ENCODE data around the gene CISD3.

The CISD3 gene

DNA sequence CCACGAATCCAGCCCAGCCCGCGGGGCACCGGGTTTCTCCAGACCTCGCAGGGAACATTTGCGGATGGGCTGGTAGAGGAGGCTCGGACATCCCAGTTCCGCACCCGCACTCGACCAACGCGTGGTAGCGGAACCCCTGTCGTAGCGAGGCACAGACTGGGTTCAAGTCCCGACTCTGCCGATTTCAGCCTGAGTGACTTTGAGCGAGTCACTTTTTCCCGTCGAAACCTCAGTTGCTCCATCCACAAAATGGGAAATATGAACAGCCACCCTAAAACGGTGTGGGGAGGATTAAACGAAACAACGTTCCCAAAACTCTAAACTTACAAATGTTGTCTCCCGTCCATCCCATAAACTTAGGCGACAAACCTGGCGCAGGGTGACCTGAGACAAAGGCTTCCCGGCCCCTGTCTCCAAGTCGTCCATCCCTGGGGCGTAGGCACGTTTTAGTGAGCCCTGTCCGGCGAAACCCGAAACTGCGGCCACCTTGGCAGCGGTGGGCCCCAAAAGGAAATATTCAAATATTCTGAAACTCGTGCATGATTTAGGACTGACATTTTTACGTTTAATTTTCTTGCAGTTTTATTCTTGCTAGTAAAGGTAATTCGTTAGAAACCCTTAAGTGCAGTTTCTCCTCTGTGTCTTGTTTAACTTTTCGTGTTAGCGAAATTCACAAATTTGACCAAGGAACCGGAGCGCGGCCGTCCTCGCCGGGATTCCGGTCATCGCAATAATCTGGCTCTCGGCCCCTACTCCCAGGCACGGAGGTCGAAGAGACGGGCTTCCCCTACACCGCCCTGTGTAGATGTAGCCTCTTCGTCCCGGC lies 27.0 kb upstream of the CISD3 start:
- Histone ChIP-seq H3K4me1 (ENCODE audit: control insufficient read depth, insufficient read depth, low read length) (peaks cover 29% of the 10 kb centered on the region), H3K36me3 (ENCODE audit: control insufficient read depth, insufficient read depth, low read length) (no peaks in the 10 kb centered on the region), H3K9me3 (ENCODE audit: control insufficient read depth, low read length) (no peaks in the 10 kb centered on the region), H3K4me3 (ENCODE audit: low read length) (peak overlapping the region; percentile 85), H3K27me3 (ENCODE audit: control insufficient read depth, insufficient read depth, low read length) (no peaks in the 10 kb centered on the region), H3K9ac (ENCODE audit: low read length) (peak overlapping the region; percentile 90)

DNA sequence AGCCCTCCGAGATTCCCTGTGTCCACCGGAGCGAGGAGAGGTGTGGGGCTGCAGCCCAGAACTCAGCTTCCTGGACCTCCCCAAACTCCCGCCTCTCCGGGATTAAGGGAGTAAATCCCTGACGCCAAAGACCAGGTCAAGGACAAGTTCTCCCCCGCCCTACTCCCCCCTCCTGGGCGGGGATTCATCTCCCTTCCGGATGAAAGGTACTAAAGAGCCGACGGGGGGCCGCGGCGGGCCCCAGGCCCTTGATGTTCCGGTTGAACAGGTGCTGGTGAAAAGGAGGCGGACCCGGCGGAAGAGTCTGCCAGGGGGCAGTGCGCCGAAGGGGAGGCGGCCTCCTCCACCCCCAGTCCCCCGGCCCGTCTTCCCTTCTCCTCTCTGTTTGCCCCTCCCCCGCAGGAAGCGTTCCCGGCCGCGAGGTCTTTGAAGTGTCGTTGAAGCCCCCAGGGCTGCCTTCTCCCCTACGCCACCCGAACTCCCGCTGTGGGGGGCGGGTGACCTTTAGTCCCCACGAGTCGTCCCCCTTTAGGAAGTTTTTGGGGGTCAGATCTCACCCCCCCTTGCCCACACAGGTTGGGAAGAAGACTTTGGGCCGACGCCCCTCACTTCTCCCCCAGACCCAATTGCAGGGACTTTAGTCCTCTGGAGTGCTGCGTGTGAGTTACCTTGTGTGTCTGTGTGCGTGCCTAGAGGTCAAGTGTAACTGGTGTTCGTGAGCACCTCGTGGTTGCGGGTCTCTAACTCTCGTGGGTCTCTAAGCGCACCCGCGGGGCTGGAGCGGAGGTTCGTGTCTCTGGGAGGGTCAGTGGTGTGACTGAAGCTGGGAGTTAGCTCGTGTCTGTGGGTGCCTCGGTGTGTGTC lies 26.2 kb upstream of the CISD3 start:
- Histone ChIP-seq H3K4me3 (ENCODE audit: low read length) (peak overlapping the region; percentile 85), H3K9me3 (ENCODE audit: control insufficient read depth, low read length) (no peaks in the 10 kb centered on the region), H3K4me1 (ENCODE audit: control insufficient read depth, insufficient read depth, low read length) (peaks cover 31% of the 10 kb centered on the region), H3K9ac (ENCODE audit: low read length) (peak overlapping the region; percentile 90), H3K36me3 (ENCODE audit: control insufficient read depth, insufficient read depth, low read length) (no peaks in the 10 kb centered on the region), H3K27me3 (ENCODE audit: control insufficient read depth, insufficient read depth, low read length) (no peaks in the 10 kb centered on the region)

DNA sequence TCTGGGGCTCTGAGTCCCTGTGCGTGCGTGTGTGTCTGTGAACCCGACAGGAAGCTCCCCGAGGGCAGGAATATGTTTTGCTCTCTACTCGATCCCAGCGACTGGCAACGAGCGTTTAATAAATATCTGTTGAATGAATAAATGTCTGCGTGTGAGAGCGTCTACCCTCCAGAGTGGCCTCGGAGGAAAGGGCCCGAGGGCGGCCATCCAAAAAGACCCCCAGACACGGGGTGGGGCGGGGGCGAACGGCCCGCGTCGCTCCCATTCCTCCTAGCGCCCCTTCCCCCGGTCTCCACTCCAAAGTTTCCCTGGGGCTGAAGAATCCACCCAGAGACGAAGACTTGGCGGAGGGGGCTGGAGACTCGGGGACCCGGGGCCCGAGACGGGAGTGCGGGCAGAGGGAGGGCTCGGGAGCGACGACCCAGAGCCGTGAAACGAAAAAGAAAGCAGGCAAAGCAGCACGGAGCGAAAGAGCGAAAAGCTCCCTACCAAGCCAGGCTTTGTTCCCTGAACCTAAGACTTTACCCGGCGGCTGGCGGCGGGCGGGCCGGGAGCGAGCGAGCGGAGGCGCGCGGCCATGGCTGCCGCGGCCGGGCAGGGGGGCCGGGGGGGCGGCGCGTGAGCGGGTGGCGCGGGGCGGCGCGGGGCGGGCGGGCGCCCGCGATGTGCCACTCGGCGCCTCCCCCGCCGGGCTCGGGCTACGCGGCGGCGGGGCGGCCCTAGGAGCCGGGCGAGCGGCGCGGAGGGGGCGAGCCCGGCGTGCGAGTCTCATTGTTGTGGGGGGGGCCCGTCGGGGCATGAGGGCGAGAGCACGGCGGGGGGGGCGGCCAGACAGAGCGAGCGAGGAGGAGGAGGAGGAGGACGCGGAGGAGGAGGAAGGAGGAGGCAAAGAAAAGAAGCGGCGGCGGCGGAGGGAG lies 25.3 kb upstream of the CISD3 start, which contains the start of gene MLLT6:
MLLT6 (plus strand) TSS at position 668 of the 917 bp plus-strand sequence. CDS start 360 bp downstream, outside the sequence.
- no peaks in the 10 kb centered on the region for H3K9me3 ChIP-seq (ENCODE audit: control insufficient read depth, low read length)
- H3K36me3 ChIP-seq (ENCODE audit: control insufficient read depth, insufficient read depth, low read length): no peaks in the 10 kb centered on the region
- no peaks in the 10 kb centered on the region for H3K27me3 ChIP-seq (ENCODE audit: control insufficient read depth, insufficient read depth, low read length)
- peak within 1 kb of the TSS; percentile 85 for H3K4me3 ChIP-seq (ENCODE audit: low read length)
- H3K9ac ChIP-seq (ENCODE audit: low read length): peak within 1 kb of the TSS; percentile 90
- H3K4me1 ChIP-seq (ENCODE audit: control insufficient read depth, insufficient read depth, low read length): peaks cover 31% of the 10 kb centered on the region

DNA sequence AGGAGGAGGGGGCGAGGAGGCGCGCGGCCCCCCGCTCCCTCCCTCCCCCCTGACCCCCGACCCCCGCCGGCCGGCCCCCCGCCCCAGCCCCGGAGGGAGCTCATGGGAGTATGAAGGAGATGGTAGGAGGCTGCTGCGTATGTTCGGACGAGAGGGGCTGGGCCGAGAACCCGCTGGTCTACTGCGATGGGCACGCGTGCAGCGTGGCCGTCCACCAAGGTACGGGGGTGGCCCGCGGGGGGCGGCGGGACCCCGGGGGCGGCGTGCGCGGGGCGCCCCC lies 24.7 kb upstream of the CISD3 start:
- peaks cover 4% of the 10 kb centered on the region for H3K36me3 ChIP-seq (ENCODE audit: control insufficient read depth, insufficient read depth, low read length)
- H3K9me3 ChIP-seq (ENCODE audit: control insufficient read depth, low read length): no peaks in the 10 kb centered on the region
- H3K4me3 ChIP-seq (ENCODE audit: low read length): no peak overlapping the region
- H3K9ac ChIP-seq (ENCODE audit: low read length): peak overlapping the region; percentile 59
- peaks cover 31% of the 10 kb centered on the region for H3K4me1 ChIP-seq (ENCODE audit: control insufficient read depth, insufficient read depth, low read length)
- no peaks in the 10 kb centered on the region for H3K27me3 ChIP-seq (ENCODE audit: control insufficient read depth, insufficient read depth, low read length)

DNA sequence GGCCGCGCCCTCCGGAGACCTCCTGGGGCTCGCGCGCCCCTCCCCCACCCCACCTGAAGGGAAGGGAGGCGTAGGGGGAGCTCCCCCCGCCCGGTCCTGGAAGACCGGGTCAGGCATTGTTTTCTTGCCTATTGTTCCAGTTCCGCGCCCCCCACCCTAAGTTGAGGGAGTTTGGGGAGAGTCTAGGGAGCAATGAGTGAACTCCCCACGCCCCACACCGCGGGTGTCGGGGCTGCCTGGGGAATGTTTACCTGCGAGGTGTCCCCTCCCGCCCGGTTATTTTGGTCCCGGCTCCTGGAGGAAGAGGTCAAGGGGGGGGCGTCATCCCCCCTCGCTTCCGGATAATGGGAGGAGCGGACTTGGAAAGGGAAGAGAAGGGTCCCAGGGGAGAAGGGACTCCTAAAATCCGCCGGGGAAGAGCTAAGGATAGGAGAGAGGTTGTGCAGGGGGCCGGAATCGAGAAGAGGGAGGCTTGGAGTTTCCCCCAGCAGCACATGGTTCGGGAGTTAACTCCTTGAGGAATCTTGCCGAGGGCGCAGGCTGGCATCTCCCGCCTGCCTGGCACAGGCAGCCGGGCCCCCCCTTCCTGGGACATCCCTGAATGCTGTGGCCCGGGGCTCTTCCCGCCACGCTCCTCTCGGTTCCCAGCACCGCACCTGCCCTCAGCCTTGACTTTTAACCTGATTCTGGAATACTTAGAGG lies 24.2 kb upstream of the CISD3 start:
- no peaks in the 10 kb centered on the region for H3K9me3 ChIP-seq (ENCODE audit: control insufficient read depth, low read length)
- H3K4me1 ChIP-seq (ENCODE audit: control insufficient read depth, insufficient read depth, low read length): peaks cover 30% of the 10 kb centered on the region

DNA sequence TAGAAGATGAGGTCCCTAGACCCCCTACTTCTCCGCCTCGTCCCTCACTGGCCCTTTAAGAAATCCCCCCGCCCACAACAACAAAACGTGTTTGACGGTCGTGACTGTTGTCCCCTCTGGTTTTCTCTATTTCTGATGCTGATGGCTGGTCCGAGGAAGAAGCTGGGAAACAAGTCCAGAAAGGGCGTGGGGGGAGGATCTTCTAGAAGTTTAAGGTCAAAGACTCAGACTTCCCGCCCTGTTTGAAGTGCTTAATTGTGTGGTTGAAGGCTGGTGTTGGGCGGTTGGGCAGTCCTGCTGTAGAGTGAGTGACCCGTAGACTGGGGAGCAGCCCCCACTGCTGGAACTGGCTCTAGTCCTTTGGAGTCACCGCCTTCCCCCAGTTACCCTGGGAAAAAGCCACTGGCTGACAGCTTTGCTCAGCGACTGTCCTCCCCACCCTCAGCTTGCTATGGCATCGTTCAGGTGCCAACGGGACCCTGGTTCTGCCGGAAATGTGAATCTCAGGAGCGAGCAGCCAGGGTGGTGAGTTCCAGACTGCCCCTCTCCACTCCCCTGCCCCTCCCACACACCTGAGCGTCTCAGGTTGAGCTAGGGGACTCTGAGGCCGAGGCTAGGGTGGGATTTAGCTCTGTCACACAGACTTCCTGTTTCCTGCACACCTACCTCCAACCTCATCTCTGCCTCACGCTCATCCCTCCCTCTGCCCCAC lies 23.5 kb upstream of the CISD3 start:
- Histone ChIP-seq H3K4me3 (ENCODE audit: low read length) (peak overlapping the region; percentile 37), H3K4me1 (ENCODE audit: control insufficient read depth, insufficient read depth, low read length) (peaks cover 23% of the 10 kb centered on the region), H3K36me3 (ENCODE audit: control insufficient read depth, insufficient read depth, low read length) (peaks cover 10% of the 10 kb centered on the region), H3K9ac (ENCODE audit: low read length) (peak overlapping the region; percentile 59), H3K9me3 (ENCODE audit: control insufficient read depth, low read length) (no peaks in the 10 kb centered on the region), H3K27me3 (ENCODE audit: control insufficient read depth, insufficient read depth, low read length) (no peaks in the 10 kb centered on the region)

More for the DNA sequence above, 24.2 kb upstream of the CISD3 start:
- Histone ChIP-seq H3K9ac (ENCODE audit: low read length) (peak overlapping the region; percentile 59), H3K4me3 (ENCODE audit: low read length) (peak overlapping the region; percentile 41), H3K36me3 (ENCODE audit: control insufficient read depth, insufficient read depth, low read length) (peaks cover 9% of the 10 kb centered on the region), H3K27me3 (ENCODE audit: control insufficient read depth, insufficient read depth, low read length) (no peaks in the 10 kb centered on the region)

DNA sequence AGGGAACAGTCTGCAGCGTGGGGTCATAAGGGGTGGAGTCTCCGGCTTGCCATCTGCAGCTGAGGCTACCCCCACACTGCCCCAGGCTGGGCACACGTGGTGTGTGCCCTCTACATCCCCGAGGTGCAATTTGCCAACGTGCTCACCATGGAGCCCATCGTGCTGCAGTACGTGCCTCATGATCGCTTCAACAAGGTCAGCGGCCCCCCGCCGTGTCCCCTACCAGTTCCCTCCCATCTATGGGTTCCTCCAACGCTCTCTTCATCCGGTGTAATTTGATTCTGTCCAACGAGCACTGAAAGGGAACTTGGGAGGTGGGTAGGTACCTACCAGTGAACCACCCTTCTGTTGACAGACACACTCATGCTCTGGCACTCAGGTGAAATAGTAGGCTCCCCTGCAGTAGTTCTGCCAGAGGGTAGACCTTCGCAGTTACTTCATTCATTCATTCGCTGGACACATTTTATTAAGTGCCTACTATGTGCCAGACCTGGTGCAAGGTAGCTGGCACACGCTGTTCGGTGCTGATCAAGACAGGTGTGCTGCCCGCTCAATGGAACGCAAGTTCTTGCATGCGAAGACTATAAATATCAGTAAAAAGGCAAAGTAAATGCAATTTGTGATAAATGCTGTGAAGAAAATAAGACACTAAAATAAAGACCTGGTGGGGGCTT lies 22.3 kb upstream of the CISD3 start:
- peaks cover 20% of the 10 kb centered on the region for H3K36me3 ChIP-seq (ENCODE audit: control insufficient read depth, insufficient read depth, low read length)
- H3K4me3 ChIP-seq (ENCODE audit: low read length): no peak overlapping the region
- H3K4me1 ChIP-seq (ENCODE audit: control insufficient read depth, insufficient read depth, low read length): peaks cover 20% of the 10 kb centered on the region
- no peaks in the 10 kb centered on the region for H3K9me3 ChIP-seq (ENCODE audit: control insufficient read depth, low read length)
- H3K9ac ChIP-seq (ENCODE audit: low read length): no peak overlapping the region
- H3K27me3 ChIP-seq (ENCODE audit: control insufficient read depth, insufficient read depth, low read length): no peaks in the 10 kb centered on the region

DNA sequence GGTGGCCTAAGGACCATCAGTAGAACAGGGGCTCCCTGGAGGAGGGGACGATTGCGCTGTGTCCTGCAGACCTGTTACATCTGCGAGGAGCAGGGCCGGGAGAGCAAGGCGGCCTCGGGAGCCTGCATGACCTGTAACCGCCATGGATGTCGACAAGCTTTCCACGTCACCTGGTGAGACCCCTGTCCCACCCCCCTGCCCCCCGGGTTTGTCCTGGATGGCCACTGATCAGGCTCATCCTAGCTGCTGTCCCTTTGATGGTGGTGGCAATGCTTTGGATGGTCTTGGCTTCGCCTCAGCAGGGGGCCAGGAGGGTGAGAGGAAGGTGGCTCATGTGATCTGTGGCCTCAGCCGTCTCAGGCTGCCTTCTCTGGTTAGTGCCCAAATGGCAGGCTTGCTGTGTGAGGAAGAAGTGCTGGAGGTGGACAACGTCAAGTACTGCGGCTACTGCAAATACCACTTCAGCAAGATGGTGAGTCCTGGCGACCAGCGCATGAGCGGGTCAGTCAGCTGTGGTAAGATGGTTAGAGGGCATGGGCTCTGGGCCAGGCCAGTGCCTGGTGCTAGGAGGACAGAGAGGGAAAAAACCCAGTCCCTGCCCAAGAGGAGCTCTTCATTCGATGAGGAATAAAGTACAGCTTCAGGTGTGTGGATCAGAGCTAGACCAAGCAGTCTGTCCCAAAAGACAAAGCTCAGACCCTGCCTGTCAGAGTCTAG lies 20.9 kb upstream of the CISD3 start:
- H3K9ac ChIP-seq (ENCODE audit: low read length): no peak overlapping the region
- H3K4me1 ChIP-seq (ENCODE audit: control insufficient read depth, insufficient read depth, low read length): peaks cover 18% of the 10 kb centered on the region
- no peaks in the 10 kb centered on the region for H3K27me3 ChIP-seq (ENCODE audit: control insufficient read depth, insufficient read depth, low read length)
- peaks cover 25% of the 10 kb centered on the region for H3K36me3 ChIP-seq (ENCODE audit: control insufficient read depth, insufficient read depth, low read length)
- no peak overlapping the region for H3K4me3 ChIP-seq (ENCODE audit: low read length)
- no peaks in the 10 kb centered on the region for H3K9me3 ChIP-seq (ENCODE audit: control insufficient read depth, low read length)

DNA sequence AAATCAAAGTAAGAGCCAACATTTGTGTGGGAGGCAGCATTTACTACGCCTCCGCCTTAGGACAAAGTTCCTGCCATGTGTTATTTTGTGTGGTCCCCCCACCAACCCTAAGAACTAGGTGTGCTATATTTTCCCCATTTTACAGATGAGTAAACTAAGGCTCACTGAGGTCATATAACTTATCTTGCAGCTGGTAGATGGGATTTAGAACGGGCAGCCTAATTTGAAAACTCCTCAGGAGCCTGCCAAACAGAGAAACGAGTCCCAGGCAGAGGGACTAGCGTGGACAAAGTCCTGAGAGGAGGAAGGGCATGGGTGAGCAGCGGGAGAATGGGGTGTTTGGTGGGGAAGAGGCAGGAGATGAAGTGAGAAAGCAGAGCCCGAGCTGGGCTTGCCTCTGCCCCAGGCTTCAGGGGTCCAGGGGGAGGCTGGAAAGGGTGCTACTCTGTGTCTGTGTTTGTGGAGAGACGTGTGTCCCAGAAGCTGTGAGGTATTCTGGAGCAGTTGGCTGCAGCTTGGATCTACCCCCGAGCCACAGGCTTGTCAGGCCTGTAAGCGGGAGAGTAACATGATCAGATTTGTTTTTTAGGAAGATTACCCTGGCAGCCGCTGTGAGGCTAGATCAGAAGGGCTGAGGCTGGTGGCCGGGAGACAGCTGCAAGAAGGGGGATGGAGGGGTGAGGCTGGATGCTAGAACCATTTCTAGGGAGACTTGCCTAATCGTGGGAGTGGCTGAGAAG lies 20.1 kb upstream of the CISD3 start:
- Histone ChIP-seq H3K4me1 (ENCODE audit: control insufficient read depth, insufficient read depth, low read length) (peaks cover 15% of the 10 kb centered on the region), H3K27me3 (ENCODE audit: control insufficient read depth, insufficient read depth, low read length) (no peaks in the 10 kb centered on the region), H3K4me3 (ENCODE audit: low read length) (no peak overlapping the region), H3K9ac (ENCODE audit: low read length) (no peak overlapping the region), H3K9me3 (ENCODE audit: control insufficient read depth, low read length) (no peaks in the 10 kb centered on the region), H3K36me3 (ENCODE audit: control insufficient read depth, insufficient read depth, low read length) (peaks cover 25% of the 10 kb centered on the region)

DNA sequence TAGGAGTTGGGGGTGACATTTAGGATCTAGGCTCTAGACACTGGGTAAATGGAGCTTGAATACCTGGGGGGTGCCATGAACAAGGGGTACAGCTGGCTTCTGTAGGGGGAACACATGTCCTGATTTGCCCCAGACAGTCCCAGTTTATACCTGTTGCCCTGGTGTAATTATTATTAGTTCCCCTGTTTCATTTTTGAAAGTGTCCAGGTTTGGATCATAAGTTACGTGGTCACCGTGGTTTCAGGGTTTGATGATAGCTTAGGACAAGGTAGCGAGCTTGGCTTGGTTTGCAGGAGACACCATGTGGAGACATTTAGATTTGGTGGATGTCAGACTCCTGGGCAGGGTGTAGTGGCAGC lies 19.6 kb upstream of the CISD3 start:
- H3K4me3 ChIP-seq (ENCODE audit: low read length): no peak overlapping the region
- no peak overlapping the region for H3K9ac ChIP-seq (ENCODE audit: low read length)
- H3K36me3 ChIP-seq (ENCODE audit: control insufficient read depth, insufficient read depth, low read length): peaks cover 25% of the 10 kb centered on the region
- peaks cover 15% of the 10 kb centered on the region for H3K4me1 ChIP-seq (ENCODE audit: control insufficient read depth, insufficient read depth, low read length)
- no peaks in the 10 kb centered on the region for H3K27me3 ChIP-seq (ENCODE audit: control insufficient read depth, insufficient read depth, low read length)
- H3K9me3 ChIP-seq (ENCODE audit: control insufficient read depth, low read length): no peaks in the 10 kb centered on the region
